GM18868 (cell line): ENCODE results near the gene FIBP.

Experiments
- ATAC-seq: cut with Tn5 transposase; IDR thresholded peaks from one replicate; pipeline ENCODE4 v1.9.1; 2021; ENCODE audit warnings: mild to moderate bottlenecking, moderate library complexity; ENCODE audit not compliant: unreplicated experiment

The FIBP gene

GRCh38 chr11:65871811-65872548 is 16.3 kb downstream of the FIBP start:
- no peak for ATAC-seq

GRCh38 chr11:65870706-65871681 is 17.3 kb downstream of the FIBP start:
- no peak for ATAC-seq

- ATAC-seq, result no peak
These were observed 18.0 kb downstream of the FIBP start for GRCh38 chr11:65870307-65870658.

GRCh38 chr11:65869643-65870306 is 18.5 kb downstream of the FIBP start:
- ATAC-seq, result no peak

GRCh38 chr11:65868907-65869306 is 19.4 kb downstream of the FIBP start:
- ATAC-seq, result no peak

- no peak for ATAC-seq
These were observed 20.1 kb downstream of the FIBP start for GRCh38 chr11:65868076-65868667.

- ATAC-seq, result no peak
These were observed 20.8 kb downstream of the FIBP start for GRCh38 chr11:65867284-65868071.

- no peak for ATAC-seq
These were observed 21.6 kb downstream of the FIBP start for GRCh38 chr11:65866509-65867283.

- ATAC-seq, result no peak
These were observed 22.6 kb downstream of the FIBP start for GRCh38 chr11:65865550-65866172.

- ATAC-seq, result no peak
These were observed 23.4 kb downstream of the FIBP start for GRCh38 chr11:65864706-65865471.

- no peak for ATAC-seq
These were observed 24.2 kb downstream of the FIBP start for GRCh38 chr11:65863889-65864705.

- no peak for ATAC-seq
These were observed 25.1 kb downstream of the FIBP start for GRCh38 chr11:65862941-65863888.

- no peak for ATAC-seq
These were observed 26.0 kb downstream of the FIBP start for GRCh38 chr11:65862191-65862735.

- no peak for ATAC-seq
These were observed 26.6 kb downstream of the FIBP start for GRCh38 chr11:65861533-65862183.

- no peak for ATAC-seq
These were observed 27.1 kb downstream of the FIBP start for GRCh38 chr11:65861165-65861505.
